T-cell (primary cell): Measurements from ENCODE around the gene RPL36A. TPM values are rescaled to one million over a fixed set of nuclear protein-coding genes. Genes with fewer than 3 reads are reported as not detected.

Experiments used
- ATAC-seq, 4 experiments: fragments of 200-7000 bp in 3 of 4; fragments of 150-1000 bp in 1 of 4; cut with Tn5 transposase; replicated peaks in 1 of 4; 1 replicate in 3 of 4; 2 replicates in 1 of 4; pipeline ENCODE4 v1.10.0; 2021; ENCODE audit warnings: moderate library complexity in 3 of 4, mild to moderate bottlenecking in 2 of 4, moderate number of reproducible peaks in 1 of 4
- CTCF ChIA-PET, 2 donors: fragments of 300-600 bp; sonication (Branson Sonifier 250); formaldehyde crosslinking; loops; one replicate each; lab custom pipeline; 2022; ENCODE audit warnings: antibody characterized with exemption in 2 of 2; lab: Charles Lee
- POLR2A ChIA-PET, 2 donors: fragments of 300-600 bp; sonication (Branson Sonifier 250); formaldehyde crosslinking; loops; one replicate each; lab custom pipeline; 2022; ENCODE audit warnings: antibody characterized with exemption in 2 of 2; lab: Charles Lee
- DNase-seq, 35 experiments: peaks; one replicate each; pipeline versions ENCODE4 v3.0.0 to v3.0.0-alpha.2; 2013 to 2023
- H3K27ac ChIP-seq: one replicate; pipeline ENCODE4 v1.5.1; 2013; ENCODE audit warnings: low read length
- H3K27me3 ChIP-seq, 2 experiments: replicated peaks in 1 of 2; 1 replicate in 1 of 2; 2 replicates in 1 of 2; pipeline versions ENCODE4 v1.6.1 to v1.7.0; 2013; ENCODE audit warnings: low read length in 1 of 2, mixed read lengths in 1 of 2; ENCODE audit not compliant: control insufficient read depth in 2 of 2, insufficient read depth in 2 of 2; ENCODE audit errors: extremely low read depth in 1 of 2
- H3K36me3 ChIP-seq, 2 donors: 1 replicate in 1 of 2; 2 replicates in 1 of 2; pipeline versions ENCODE4 v1.6.1 to v1.7.0; 2013; ENCODE audit warnings: low read length in 1 of 2; ENCODE audit not compliant: control insufficient read depth in 2 of 2, insufficient read depth in 1 of 2; ENCODE audit errors: extremely low read depth in 1 of 2
- H3K4me1 ChIP-seq, 2 experiments: 1 replicate in 1 of 2; 2 replicates in 1 of 2; pipeline versions ENCODE4 v1.6.1 to v1.7.0; 2013; ENCODE audit warnings: low read length in 2 of 2, mixed read lengths in 1 of 2; ENCODE audit not compliant: insufficient read depth in 2 of 2, control insufficient read depth in 1 of 2; ENCODE audit errors: extremely low read depth in 1 of 2
- H3K4me3 ChIP-seq, 2 donors: 1 replicate in 1 of 2; 2 replicates in 1 of 2; pipeline versions ENCODE4 v1.5.1 to v1.7.0; 2013; ENCODE audit warnings: mild to moderate bottlenecking in 2 of 2, low read length in 1 of 2, moderate library complexity in 1 of 2; ENCODE audit not compliant: control insufficient read depth in 1 of 2; ENCODE audit errors: extremely low read depth in 1 of 2
- H3K9me3 ChIP-seq: 2 replicates; pipeline ENCODE4 v1.7.0; 2013
- H3K27ac Mint-ChIP-seq, 2 donors: one replicate each; pipeline ENCODE4 v1.8.0; 2020 to 2021; ENCODE audit warnings: mild to moderate bottlenecking in 2 of 2, mixed read lengths in 2 of 2
- H3K27me3 Mint-ChIP-seq, 2 donors: one replicate each; pipeline ENCODE4 v1.8.0; 2021 to 2022; ENCODE audit warnings: mixed read lengths in 2 of 2
- H3K36me3 Mint-ChIP-seq: one replicate; pipeline ENCODE4 v1.8.0; 2021; ENCODE audit warnings: mixed read lengths
- H3K4me1 Mint-ChIP-seq, 3 donors: one replicate each; pipeline ENCODE4 v1.8.0; 2020 to 2022; ENCODE audit warnings: mixed read lengths in 3 of 3, mild to moderate bottlenecking in 1 of 3
- H3K4me3 Mint-ChIP-seq, 3 donors: one replicate each; pipeline ENCODE4 v1.8.0; 2020 to 2022; ENCODE audit warnings: mild to moderate bottlenecking in 3 of 3, mixed read lengths in 3 of 3, moderate library complexity in 3 of 3
- H3K9me3 Mint-ChIP-seq, 3 donors: one replicate each; pipeline ENCODE4 v1.8.0; 2020 to 2022; ENCODE audit warnings: mixed read lengths in 3 of 3
- WGBS: methylation state at CpG from one replicate; pipeline ENCODE4 v1.1.5; 2013; ENCODE audit warnings: missing lambda C conversion rate; ENCODE audit not compliant: insufficient coverage; 5-methylcytosine and 5-hydroxymethylcytosine counted together
- total RNA-seq, 35 experiments: library from RNA in 6 of 35; stranded (reverse) in 6 of 35; fragments of 120-200 nt in 1 of 35; gene quantifications; one replicate each; pipeline versions ENCODE4 v1.2.1 to v1.2.4 and lab custom pipeline; 2013 to 2026

Gene RPL36A
- total RNA-seq, 5 donors from 2014 or later (not counting 1 experiment from before 2014, with no cell fraction given): 183 to 509 (median 431) TPM

- Histone ChIP-seq H3K27me3 (no peaks in the 10 kb centered on the region), H3K4me1 (no peaks in the 10 kb centered on the region), H3K27ac (no peak overlapping the region), H3K9me3 (no peaks in the 10 kb centered on the region), H3K36me3 (no peaks in the 10 kb centered on the region), H3K4me3 (no peak overlapping the region)
- Mint-ChIP-seq H3K36me3 (no peaks in the 10 kb centered on the region), H3K4me3 (no peak overlapping the region), H3K27me3 (peaks cover 0 to 27% of the 10 kb centered on the region in 2 donors), H3K9me3 (no peaks in the 10 kb centered on the region), H3K27ac (no peak overlapping the region), H3K4me1 (peaks cover 0 to 2% (median 0%) of the 10 kb centered on the region in 3 donors)
- no CpG with 5 or more reads among the region's 1 CpG for WGBS
- ChIA-PET CTCF (no interaction called here), POLR2A (no interaction called here)
- DNase-seq (no peak), ATAC-seq (no peak)
These were observed 30.8 kb upstream of the RPL36A start for GRCh38 chrX:101359966-101360365.

- no peaks in the 10 kb centered on the region for H3K27me3 ChIP-seq
- no peaks in the 10 kb centered on the region for H3K4me1 ChIP-seq
- H3K36me3 ChIP-seq: no peaks in the 10 kb centered on the region
- H3K27me3 Mint-ChIP-seq: peaks cover 0 to 27% of the 10 kb centered on the region in 2 donors
- H3K9me3 ChIP-seq: no peaks in the 10 kb centered on the region
- no peak overlapping the region for H3K27ac ChIP-seq
- CTCF ChIA-PET: no interaction called here
- H3K4me1 Mint-ChIP-seq: peaks cover 0 to 2% (median 0%) of the 10 kb centered on the region in 3 donors
- POLR2A ChIA-PET: no interaction called here
- H3K9me3 Mint-ChIP-seq: no peaks in the 10 kb centered on the region
- DNase-seq (no peak), ATAC-seq (no peak)
- H3K4me3 ChIP-seq: no peak overlapping the region
- H3K36me3 Mint-ChIP-seq: no peaks in the 10 kb centered on the region
- no peak overlapping the region for H3K27ac Mint-ChIP-seq
- H3K4me3 Mint-ChIP-seq: no peak overlapping the region
- 83% methylated on average over 1 of the region's 7 CpGs for WGBS
These were observed 30.4 kb upstream of the RPL36A start for GRCh38 chrX:101360390-101360789.

DNA sequence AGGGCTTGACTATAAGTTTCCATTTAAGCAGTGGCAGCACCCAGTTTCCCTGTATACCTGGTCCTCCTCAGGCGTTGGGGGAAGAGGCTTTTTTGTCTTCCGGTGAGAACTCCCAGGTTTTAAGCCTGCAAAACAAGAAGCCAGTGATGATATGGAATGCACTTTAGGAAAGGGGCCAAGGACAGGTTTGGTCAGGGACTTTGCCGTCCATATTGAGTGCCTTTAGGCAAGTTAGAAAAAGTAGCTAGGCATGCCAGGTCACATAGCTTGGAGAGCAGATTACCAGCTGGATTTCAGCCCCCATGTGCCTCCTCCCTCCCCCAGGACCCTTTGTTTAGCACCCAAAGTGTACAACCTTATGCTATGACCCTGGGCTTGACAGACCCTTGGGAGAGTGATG lies 28.7 kb upstream of the RPL36A start:
- ChIA-PET CTCF (interaction anchor here in 1 of 2 donors (0.6 kb wide), 1 partner anchor 52 kb away, joined by 3 read pairs; no protein-coding TSS in a partner anchor), POLR2A (no interaction called here)
- Histone ChIP-seq H3K36me3 (no peaks in the 10 kb centered on the region), H3K27me3 (no peaks in the 10 kb centered on the region), H3K4me3 (no peak overlapping the region), H3K4me1 (no peaks in the 10 kb centered on the region), H3K27ac (no peak overlapping the region), H3K9me3 (no peaks in the 10 kb centered on the region)
- H3K4me3 Mint-ChIP-seq: no peak overlapping the region
- H3K9me3 Mint-ChIP-seq: no peaks in the 10 kb centered on the region
- DNase-seq: no peak
- H3K4me1 Mint-ChIP-seq: peaks cover 0 to 2% (median 0%) of the 10 kb centered on the region in 3 donors
- ATAC-seq: no peak
- H3K27ac Mint-ChIP-seq: no peak overlapping the region
- H3K27me3 Mint-ChIP-seq: peaks cover 0 to 26% of the 10 kb centered on the region in 2 donors
- no CpG with 5 or more reads among the region's 3 CpGs for WGBS
- H3K36me3 Mint-ChIP-seq: no peaks in the 10 kb centered on the region

- no peaks in the 10 kb centered on the region for H3K9me3 ChIP-seq
- ATAC-seq (no peak), DNase-seq (no peak)
- no peaks in the 10 kb centered on the region for H3K4me1 ChIP-seq
- H3K27me3 ChIP-seq: no peaks in the 10 kb centered on the region
- no peaks in the 10 kb centered on the region for H3K9me3 Mint-ChIP-seq
- no peak overlapping the region for H3K27ac Mint-ChIP-seq
- ChIA-PET CTCF (no interaction called here), POLR2A (no interaction called here)
- no peak overlapping the region for H3K27ac ChIP-seq
- H3K36me3 ChIP-seq: no peaks in the 10 kb centered on the region
- no peak overlapping the region for H3K4me3 Mint-ChIP-seq
- H3K27me3 Mint-ChIP-seq: peaks cover 0 to 23% of the 10 kb centered on the region in 2 donors
- no peak overlapping the region for H3K4me3 ChIP-seq
- no peaks in the 10 kb centered on the region for H3K36me3 Mint-ChIP-seq
- peaks cover 0 to 2% (median 0%) of the 10 kb centered on the region in 3 donors for H3K4me1 Mint-ChIP-seq
These were observed 28.1 kb upstream of the RPL36A start for GRCh38 chrX:101362757-101363156.

DNA sequence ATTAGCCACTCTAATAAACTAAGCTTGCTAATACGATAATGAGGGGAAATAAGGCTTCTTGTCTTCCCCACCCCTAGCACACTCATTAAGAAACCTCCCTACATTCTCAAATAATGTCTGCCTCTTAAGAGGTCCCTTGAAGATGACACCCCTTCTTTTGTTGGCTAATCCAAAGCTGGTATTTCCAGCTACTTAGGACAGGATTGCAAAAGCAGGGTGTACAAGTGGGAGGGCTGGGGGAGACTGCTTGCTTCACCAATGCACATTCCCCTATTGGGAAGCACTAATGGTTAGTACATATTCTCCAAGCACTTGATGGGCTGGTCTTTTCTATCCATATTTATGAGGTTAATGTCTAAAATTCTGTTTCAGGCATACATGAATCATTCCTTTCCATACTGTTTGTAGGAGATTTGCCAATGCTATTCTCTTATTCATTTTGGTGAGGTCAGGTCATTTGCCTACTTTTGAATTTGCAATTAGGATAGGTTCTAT lies 25.5 kb upstream of the RPL36A start:
- Histone ChIP-seq H3K27me3 (no peaks in the 10 kb centered on the region), H3K36me3 (no peaks in the 10 kb centered on the region), H3K27ac (no peak overlapping the region), H3K4me3 (no peak overlapping the region), H3K4me1 (no peaks in the 10 kb centered on the region), H3K9me3 (no peaks in the 10 kb centered on the region)
- no peak overlapping the region for H3K27ac Mint-ChIP-seq
- peaks cover 0 to 20% of the 10 kb centered on the region in 2 donors for H3K27me3 Mint-ChIP-seq
- peaks cover 0 to 4% (median 0%) of the 10 kb centered on the region in 3 donors for H3K4me1 Mint-ChIP-seq
- no peaks in the 10 kb centered on the region for H3K9me3 Mint-ChIP-seq
- CTCF ChIA-PET: no interaction called here
- H3K4me3 Mint-ChIP-seq: no peak overlapping the region
- POLR2A ChIA-PET: no interaction called here
- WGBS: no CpG with 5 or more reads among the region's 1 CpG
- no peak for DNase-seq
- no peak for ATAC-seq
- H3K36me3 Mint-ChIP-seq: no peaks in the 10 kb centered on the region

DNA sequence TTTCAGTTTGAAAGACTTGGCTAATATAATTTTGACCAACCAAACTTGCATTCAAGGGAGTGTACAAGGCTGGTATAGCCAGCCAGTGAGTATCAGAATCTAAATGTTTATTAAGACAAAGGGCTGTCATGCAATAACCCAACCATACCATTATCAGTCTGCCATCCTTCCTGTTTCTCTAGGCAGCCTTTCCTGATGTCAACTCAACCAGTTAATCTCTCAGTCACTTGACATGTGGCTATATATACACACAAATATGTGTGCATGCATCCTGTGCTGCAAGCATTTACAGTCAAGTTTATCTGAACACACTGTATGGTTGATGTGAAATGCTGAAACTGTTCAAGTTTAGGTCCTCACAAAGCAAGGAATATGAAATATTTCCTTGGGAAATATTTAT lies 22.0 kb upstream of the RPL36A start:
- ATAC-seq (no peak), DNase-seq (no peak)
- Mint-ChIP-seq H3K4me1 (peaks cover 0 to 4% (median 0%) of the 10 kb centered on the region in 3 donors), H3K4me3 (no peak overlapping the region), H3K27ac (no peak overlapping the region), H3K36me3 (no peaks in the 10 kb centered on the region), H3K9me3 (no peaks in the 10 kb centered on the region), H3K27me3 (peaks cover 0 to 18% of the 10 kb centered on the region in 2 donors)
- no peaks in the 10 kb centered on the region for H3K9me3 ChIP-seq
- CTCF ChIA-PET: interaction anchor here in 1 of 2 donors (1.0 kb wide), 1 partner anchor 9 kb away, joined by 3 read pairs; no protein-coding TSS in a partner anchor
- H3K27me3 ChIP-seq: no peaks in the 10 kb centered on the region
- no peaks in the 10 kb centered on the region for H3K36me3 ChIP-seq
- POLR2A ChIA-PET: no interaction called here
- H3K27ac ChIP-seq: no peak overlapping the region
- H3K4me3 ChIP-seq: no peak overlapping the region
- no peaks in the 10 kb centered on the region for H3K4me1 ChIP-seq

GRCh38 chrX:101369687-101370086 lies 21.1 kb upstream of the RPL36A start:
- Mint-ChIP-seq H3K4me1 (peaks cover 0 to 4% (median 0%) of the 10 kb centered on the region in 3 donors), H3K36me3 (no peaks in the 10 kb centered on the region), H3K27ac (no peak overlapping the region), H3K9me3 (no peaks in the 10 kb centered on the region), H3K27me3 (peaks cover 0 to 25% of the 10 kb centered on the region in 2 donors), H3K4me3 (no peak overlapping the region)
- Histone ChIP-seq H3K27me3 (no peaks in the 10 kb centered on the region), H3K4me1 (no peaks in the 10 kb centered on the region), H3K27ac (no peak overlapping the region), H3K4me3 (no peak overlapping the region), H3K9me3 (no peaks in the 10 kb centered on the region), H3K36me3 (no peaks in the 10 kb centered on the region)
- no peak for DNase-seq
- WGBS: no CpG with 5 or more reads among the region's 6 CpGs
- no peak for ATAC-seq
- POLR2A ChIA-PET: interaction anchor here in 1 of 2 donors (0.6 kb wide), 1 partner anchor 577 kb away, joined by 4 read pairs; no protein-coding TSS in a partner anchor
- CTCF ChIA-PET: no interaction called here
